HG03520 (cell line): ENCODE results near the gene ALKBH7.
A peak's percentile ranks its signal among the peaks of the same experiment; 100 is the strongest.
"Not testable (repeated sequence)": the region's sequence is repeated elsewhere in the genome, so short reads cannot be mapped to it uniquely, and the experiment has no call there.

Experiments
- ATAC-seq: cut with Tn5 transposase; IDR thresholded peaks from one replicate; pipeline ENCODE4 v1.9.1; 2021; ENCODE audit warnings: mild to moderate bottlenecking, moderate library complexity; ENCODE audit not compliant: unreplicated experiment

The ALKBH7 gene, protein sequence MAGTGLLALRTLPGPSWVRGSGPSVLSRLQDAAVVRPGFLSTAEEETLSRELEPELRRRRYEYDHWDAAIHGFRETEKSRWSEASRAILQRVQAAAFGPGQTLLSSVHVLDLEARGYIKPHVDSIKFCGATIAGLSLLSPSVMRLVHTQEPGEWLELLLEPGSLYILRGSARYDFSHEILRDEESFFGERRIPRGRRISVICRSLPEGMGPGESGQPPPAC

DNA sequence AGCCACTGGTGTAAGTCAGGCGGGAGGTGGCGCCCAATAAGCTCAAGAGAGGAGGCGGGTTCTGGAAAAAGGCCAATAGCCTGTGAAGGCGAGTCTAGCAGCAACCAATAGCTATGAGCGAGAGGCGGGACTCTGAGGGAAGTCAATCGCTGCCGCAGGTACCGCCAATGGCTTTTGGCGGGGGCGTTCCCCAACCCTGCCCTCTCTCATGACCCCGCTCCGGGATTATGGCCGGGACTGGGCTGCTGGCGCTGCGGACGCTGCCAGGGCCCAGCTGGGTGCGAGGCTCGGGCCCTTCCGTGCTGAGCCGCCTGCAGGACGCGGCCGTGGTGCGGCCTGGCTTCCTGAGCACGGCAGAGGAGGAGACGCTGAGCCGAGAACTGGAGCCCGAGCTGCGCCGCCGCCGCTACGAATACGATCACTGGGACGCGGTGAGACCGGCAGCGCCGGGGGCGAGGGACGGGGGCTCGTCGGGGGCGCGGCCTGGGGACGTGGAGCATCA is at the start of gene ALKBH7:
TSS of gene ALKBH7 (plus strand) at position 201 of the 502 bp plus-strand sequence. CDS start at position 228, 27 bp downstream.
- peak; percentile 66 for ATAC-seq

DNA sequence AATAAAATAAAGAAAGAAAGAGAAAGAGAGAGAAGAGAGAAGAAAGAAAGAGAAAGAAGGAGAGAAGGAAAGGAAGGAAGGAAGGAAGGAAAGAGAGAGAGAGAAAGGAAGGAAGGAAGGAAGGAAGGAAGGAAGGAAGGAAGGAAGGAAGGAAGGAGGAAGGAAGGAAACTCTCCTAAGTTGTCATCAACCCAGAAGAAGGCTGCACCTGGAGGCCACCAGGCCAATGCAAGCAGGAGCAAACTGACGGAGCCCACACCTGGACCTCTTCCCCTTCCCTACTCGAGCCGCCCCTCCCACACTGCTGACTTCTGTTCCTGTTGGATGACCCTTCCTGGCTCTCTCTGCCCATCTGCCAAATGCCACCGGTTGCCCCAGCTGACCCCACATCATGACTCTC is 47.8 kb upstream of the ALKBH7 start:
- no peak for ATAC-seq

DNA sequence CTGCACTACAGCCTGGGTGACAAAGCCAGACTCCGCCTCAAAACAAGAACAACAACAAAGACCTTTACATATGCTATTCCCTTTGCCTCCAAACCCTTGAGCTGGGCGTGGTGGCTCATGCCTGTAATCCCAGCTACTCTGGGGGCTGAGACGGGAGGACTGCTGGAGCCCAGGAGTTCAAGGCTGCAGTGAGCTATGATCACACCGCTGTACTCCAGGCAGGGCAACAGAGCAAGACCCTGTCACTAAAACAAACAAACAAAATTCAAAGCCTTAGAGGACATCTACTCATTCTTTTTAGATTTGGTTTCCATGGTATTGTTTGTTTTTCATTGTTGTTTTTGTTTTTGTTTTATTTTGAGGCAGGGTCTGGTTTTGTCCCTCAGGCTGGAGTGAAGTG is 47.0 kb upstream of the ALKBH7 start:
- ATAC-seq: no peak

DNA sequence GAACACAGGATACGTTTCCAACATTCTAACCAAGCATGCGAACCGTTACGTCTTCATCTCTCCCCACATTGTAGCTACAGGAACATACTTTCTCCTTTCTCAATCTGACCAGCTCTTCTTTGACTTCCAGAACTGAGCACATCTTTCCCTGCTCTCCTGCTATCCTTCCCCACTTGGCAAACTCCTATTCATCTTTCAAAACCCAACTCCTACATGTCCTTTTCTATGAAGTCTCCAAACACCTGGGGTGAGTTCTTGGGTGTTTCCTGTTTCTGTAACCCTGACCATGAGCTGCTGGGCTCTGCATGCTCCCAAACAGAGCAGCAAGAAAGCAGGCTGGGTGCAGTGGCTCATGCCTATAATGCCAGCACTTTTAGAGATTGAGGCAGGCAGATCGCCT is 45.8 kb upstream of the ALKBH7 start:
- ATAC-seq: no peak

- ATAC-seq: no peak
Observed at GRCh38 chr19:6333439-6333838, 39.2 kb upstream of the ALKBH7 start, which contains the start of gene ACER1. TSS of gene ACER1 (minus strand) at chr19:6333612. CDS start at chr19:6333551, 61 bp downstream.

- no peak for ATAC-seq
Observed at GRCh38 chr19:6334490-6335285, 37.9 kb upstream of the ALKBH7 start.

DNA sequence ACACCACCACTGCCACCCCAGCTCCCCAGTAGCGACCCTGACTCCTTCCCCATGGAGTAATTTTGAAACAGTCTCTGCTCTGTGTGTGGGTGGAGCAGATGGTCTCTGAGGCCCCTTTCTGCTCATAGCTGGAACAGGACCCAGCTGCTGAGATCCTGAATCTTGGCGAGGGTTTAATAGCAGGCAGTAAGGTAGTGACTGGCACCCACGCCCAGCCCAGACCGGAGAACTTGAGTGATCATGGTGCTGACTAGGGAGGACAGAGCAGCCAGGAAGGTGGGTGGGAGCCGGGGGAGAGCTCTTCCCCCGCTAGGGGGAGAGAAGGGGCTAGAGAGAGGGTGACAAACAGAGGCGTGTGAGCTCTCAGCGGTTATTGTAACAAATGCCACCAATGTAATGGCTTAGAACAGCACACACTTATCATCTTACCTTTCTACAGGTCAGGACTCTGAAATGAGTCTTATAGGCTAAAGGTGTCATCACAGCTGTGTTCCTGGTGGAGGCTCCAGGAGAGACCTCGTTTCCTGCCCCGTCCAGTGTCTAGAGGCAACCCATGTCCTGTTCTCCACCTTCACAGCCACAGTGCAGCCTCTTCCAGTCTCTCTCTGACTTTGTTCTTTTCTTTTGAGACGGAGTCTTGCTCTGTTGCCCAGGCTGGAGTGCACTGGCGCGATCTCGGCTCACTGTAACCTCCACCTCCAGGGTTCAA is 31.9 kb upstream of the ALKBH7 start:
- ATAC-seq: no peak

- no peak for ATAC-seq
Observed at GRCh38 chr19:6343462-6343861, 29.1 kb upstream of the ALKBH7 start.

DNA sequence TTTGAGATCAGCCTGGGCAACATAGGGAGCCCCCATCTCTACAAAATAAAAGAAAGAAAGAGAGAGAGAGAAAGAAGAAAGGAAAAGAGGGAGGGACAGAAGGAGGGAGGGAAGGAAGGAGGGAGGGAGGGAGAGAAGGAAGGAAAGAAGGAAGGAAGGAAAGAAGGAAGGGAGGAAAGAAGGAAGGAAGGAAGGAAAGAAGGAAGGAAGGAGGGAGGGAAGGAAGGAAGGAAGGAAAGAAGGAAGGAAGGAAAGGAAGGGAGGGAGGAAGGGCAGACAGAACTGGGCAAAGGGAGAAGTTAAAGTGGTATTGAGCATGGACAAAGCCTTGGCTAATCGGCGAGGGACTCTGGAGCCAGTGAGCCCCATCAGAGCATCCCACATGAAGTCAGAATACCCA is 23.3 kb upstream of the ALKBH7 start:
- not testable (repeated sequence) for ATAC-seq

DNA sequence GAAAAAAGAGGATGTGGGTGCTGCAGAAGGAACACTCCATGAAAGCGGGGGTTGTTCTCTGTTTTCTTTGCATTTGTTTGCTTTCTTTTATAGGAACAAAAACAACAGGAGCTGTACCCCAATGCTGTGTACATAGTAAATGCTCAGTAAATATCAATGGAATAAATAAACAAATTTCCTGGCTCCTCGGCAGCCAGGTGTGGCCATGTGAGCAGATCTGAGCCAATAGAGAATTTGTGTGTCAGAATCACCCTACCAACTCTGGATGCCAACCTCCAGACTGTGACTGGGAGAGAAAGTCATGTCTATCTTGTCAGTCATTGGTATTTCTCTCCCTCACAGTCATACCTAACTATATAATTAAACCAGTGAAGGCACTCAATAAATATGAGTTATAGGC is 21.9 kb upstream of the ALKBH7 start:
- ATAC-seq: no peak

- ATAC-seq: no peak
Observed at GRCh38 chr19:6352381-6353165, 20.0 kb upstream of the ALKBH7 start.

DNA sequence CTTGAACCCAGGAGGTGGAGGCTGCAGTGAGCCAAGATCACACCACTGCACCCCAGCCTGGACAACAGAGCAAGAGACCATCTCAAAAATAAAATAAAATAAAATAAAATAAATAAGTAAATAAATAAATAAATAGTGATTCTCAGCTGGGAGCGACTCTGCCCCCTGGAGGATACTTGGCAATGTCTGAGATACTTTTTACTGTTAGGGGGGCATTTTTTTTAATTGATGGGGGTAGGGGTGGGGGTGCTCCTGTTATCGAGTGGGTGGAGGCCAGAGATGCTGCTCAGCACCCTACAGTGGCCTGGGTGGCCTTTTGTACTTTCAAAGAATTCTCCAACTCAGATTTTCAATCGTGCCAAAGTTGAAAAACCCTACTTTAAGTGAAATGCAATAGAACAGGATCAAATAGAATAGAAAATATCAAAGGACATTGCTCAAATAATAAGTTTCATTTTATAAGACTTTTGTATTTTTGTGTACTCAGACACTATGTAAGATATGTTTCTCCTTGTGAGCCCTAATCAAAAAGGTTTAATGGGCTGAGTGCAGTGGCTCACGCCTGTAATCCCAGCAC is 18.4 kb upstream of the ALKBH7 start:
- ATAC-seq: no peak

DNA sequence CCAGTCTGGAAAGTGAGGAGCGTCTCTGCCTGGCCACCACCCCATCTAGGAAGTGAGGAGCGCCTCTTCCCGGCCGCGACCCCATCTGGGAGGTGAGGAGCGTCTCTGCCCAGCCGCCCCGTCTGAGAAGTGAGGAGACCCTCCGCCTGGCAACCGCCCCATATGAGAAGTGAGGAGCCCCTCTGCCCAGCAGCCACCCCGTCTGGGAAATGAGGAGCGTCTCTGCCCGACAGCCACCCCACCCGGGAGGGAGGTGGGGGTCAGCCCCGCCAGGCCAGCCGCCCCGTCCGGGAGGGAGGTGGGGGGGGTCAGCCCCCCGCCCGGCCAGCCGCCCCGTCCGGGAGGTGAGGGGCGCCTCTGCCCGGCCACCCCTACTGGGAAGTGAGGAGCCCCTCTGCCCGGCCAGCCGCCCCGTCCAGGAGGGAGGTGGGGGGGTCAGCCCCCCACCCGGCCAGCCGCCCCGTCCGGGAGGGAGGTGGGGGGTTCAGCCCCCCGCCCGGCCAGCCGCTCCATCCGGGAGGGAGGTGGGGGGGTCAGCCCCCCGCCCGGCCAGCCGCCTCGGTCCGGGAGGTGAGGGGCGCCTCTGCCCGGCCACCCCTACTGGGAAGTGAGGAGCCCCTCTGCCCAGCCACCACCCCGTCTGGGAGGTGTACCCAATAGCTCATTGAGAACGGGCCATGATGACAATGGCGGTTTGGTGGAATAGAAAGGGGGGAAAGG is 17.1 kb upstream of the ALKBH7 start:
- ATAC-seq: not testable (repeated sequence)

DNA sequence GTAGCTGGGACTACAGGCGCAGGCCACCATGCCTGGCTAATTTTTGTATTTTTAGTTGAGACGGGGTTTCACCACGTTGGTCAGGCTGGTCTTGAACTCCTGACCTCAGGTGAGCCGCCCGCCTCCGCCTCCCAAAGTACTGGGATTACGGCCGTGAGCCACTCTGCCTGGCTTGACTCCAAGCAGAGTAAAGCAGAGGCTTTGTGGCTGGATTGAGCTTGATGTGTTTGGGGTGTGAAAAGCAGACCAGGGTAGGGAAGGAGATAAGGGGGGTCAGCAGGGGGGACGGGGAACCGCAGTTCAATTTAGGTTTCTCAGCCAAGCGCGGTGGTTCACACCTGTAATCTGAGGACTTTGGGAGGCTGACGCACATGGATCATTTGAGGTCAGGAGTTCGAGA is 15.4 kb upstream of the ALKBH7 start:
- no peak for ATAC-seq

DNA sequence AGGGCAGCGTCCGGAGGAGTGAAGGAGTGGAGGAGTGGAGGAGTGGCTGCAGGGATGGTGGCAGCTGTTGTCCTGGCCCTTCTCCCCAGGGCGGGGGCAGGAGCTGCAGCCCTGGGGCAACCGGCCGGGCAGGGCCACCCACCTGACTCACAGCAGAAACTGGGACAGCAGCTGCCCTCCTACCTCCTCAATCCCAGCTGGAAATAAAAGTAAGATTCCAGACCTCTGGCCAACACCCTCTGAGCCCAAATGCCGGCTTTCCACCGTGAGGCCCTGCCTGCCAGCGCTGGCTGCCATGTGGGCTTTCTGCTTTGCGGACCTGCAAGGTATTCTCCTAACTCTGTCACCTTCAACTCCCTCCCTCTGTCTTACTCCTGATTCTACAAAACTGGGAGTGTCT is 14.6 kb upstream of the ALKBH7 start:
- no peak for ATAC-seq

DNA sequence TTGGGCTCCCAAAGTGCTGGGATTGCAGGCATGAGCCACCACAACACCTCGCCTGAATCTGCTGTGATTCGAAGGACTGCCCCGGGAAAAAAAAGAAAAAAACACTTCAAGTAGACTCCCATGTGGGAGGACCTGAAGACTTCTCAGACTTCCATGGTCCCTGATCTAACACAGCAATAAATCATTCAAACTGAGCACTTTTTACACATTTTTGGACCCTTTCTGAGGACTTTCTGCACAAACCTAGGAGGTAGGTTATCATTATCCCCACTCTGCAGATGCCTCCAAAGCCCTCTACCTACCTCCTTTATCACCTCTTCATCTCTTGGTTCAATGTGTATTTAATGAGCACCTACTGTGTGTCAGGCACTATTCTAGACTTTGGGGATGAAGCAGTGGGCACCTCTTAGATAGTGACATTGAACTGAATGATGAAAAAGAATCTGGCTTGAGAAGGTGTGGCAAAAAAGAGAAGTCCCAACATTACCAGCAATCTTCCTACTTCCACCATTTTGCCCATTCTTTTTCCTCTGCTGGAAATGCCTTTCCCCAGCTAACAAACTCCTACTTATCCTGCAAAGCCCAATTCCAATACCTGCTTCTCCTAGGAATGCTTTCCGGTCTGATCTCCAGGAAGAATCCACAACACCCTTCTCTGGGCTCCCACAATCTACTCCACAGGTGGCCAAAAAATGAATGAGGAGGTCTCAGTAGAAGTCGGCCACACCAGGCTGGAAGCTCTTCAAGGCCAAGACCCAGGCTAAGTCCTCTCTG is 12.8 kb upstream of the ALKBH7 start:
- ATAC-seq: no peak

DNA sequence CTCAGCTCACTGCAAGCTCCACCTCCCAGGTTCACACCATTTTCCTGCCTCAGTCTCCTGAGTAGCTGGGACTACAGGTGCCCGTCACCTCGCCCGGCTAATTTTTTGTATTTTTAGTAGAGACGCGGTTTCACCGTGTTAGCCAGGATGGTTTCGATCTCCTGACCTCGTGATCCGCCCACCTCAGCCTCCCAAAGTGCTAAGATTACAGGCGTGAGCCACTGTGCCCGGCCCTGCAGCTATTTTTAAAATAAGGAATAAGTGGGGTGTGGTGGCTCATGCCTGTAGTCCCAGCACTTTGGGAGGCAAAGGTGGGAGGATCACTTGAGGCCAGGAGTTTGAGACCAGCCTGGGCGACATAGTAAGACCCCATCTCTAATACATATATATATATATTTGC is 12.1 kb upstream of the ALKBH7 start:
- ATAC-seq: not testable (repeated sequence)

- not testable (repeated sequence) for ATAC-seq
Observed at GRCh38 chr19:6360857-6361216, 11.8 kb upstream of the ALKBH7 start.

- ATAC-seq: no peak
Observed at GRCh38 chr19:6362027-6362350, 10.6 kb upstream of the ALKBH7 start.
